IgD-negative memory B cell (primary cell): ENCODE results near the gene PUS1. TPM values are rescaled to one million over a fixed set of nuclear protein-coding genes. Genes with fewer than 3 reads are reported as not detected.

Experiments used
- H3K27ac Mint-ChIP-seq, 3 donors: one replicate each; pipeline ENCODE4 v1.8.0; 2020 to 2022; ENCODE audit warnings: mild to moderate bottlenecking in 3 of 3, mixed read lengths in 3 of 3, moderate library complexity in 1 of 3
- H3K27me3 Mint-ChIP-seq: one replicate; pipeline ENCODE4 v1.8.0; 2021; ENCODE audit warnings: mixed read lengths
- H3K36me3 Mint-ChIP-seq: one replicate; pipeline ENCODE4 v1.8.0; 2020; ENCODE audit warnings: mild to moderate bottlenecking, mixed read lengths
- H3K4me1 Mint-ChIP-seq, 3 donors: one replicate each; pipeline ENCODE4 v1.8.0; 2020 to 2022; ENCODE audit warnings: mixed read lengths in 3 of 3, mild to moderate bottlenecking in 1 of 3
- H3K4me3 Mint-ChIP-seq, 4 donors: one replicate each; pipeline ENCODE4 v1.8.0; 2020 to 2022; ENCODE audit warnings: mild to moderate bottlenecking in 4 of 4, mixed read lengths in 4 of 4, moderate library complexity in 3 of 4
- H3K9me3 Mint-ChIP-seq, 3 donors: one replicate each; pipeline ENCODE4 v1.8.0; 2020 to 2021; ENCODE audit warnings: mixed read lengths in 3 of 3, mild to moderate bottlenecking in 1 of 3
- polyA plus RNA-seq: library from polyadenylated mRNA; unstranded; fragments of 300-500 nt; fragmentation: Illumina TruSeq; gene quantifications from one replicate; pipeline ENCODE4 v1.2.3, GENCODE V29; 2021

The PUS1 gene
- polyA plus RNA-seq, 1 donor from 2014 or later, result 45.5 TPM

DNA sequence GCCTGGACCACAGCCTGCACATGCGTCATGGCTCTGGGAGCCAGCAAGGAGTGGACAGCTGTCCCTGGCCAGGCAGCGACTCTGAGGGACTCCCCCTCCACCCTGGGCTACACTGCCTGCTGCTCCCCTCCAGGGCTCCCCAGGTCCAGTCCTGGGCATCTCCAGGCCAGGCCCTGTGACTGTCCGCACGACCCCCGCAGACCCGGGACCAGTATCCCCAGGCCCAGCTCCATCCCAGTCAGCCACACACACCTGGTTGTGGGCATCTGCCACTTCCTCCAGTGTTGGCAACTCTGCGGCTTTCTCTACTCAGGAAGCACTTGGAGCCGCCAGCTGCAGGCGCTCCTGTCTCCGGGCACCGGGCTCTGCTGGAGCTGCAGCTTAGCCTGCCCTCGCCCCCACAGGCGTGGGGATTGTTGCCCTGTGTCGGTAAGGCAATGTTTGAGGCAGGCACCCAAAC, 32.2 kb upstream of the PUS1 start:
- H3K27me3 Mint-ChIP-seq, result no peaks in the 10 kb centered on the region
- H3K4me3 Mint-ChIP-seq, result peak overlapping the region in 2 of 4 donors; percentile 38 to 79
- peaks cover 2% of the 10 kb centered on the region for H3K36me3 Mint-ChIP-seq
- H3K4me1 Mint-ChIP-seq, result peaks cover 0 to 6% (median 5%) of the 10 kb centered on the region in 3 donors
- H3K9me3 Mint-ChIP-seq, result no peaks in the 10 kb centered on the region
- peak overlapping the region in 1 of 3 donors; percentile 3 for H3K27ac Mint-ChIP-seq

DNA sequence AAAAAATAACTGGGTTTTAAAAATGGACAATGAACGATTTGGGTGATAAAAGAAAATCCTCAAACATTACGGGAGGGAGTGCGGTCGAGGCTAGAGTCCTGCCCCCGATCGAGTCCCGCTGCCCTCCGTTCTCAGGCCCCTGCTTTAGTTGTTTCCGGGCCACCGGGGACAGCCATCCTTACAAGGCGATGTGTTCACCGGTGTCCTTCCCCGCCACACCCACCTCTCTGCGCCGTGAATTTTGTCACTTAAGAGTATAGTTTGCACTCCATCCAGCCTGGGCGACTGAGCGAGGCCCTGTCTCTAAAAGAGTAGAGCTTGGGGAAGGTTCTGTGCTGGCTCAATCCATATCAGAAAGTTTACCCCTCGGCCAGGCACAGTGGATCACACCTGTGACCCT, 31.8 kb upstream of the PUS1 start:
- H3K27me3 Mint-ChIP-seq, result no peaks in the 10 kb centered on the region
- H3K4me1 Mint-ChIP-seq, result peaks cover 0 to 8% (median 5%) of the 10 kb centered on the region in 3 donors
- H3K9me3 Mint-ChIP-seq, result no peaks in the 10 kb centered on the region
- peak overlapping the region in 3 of 4 donors; percentile 48 to 79 (median 70) for H3K4me3 Mint-ChIP-seq
- peak overlapping the region in 1 of 3 donors; percentile 3 for H3K27ac Mint-ChIP-seq
- peaks cover 2% of the 10 kb centered on the region for H3K36me3 Mint-ChIP-seq

DNA sequence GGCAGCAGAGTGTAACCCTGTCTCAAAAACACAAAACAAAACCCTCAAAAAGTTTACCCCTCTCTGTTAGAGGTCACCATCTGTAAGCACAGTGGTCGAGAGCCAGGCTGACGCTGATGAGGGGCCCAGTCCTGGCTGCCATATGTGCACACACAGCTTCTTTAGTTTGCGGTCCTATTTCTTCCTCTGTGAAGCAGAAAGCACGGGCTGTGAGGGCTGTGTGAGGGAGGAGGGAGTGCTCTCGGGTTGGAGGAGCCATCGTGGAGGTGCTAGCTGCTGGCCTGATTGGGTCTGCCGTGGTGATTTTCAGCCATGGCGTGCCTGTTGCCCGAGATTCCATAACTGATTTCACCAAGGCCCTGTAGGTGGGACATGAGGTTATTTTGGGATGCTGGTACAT, 31.2 kb upstream of the PUS1 start:
- H3K4me3 Mint-ChIP-seq, result peak overlapping the region; percentile 7 to 82 (median 52)

DNA sequence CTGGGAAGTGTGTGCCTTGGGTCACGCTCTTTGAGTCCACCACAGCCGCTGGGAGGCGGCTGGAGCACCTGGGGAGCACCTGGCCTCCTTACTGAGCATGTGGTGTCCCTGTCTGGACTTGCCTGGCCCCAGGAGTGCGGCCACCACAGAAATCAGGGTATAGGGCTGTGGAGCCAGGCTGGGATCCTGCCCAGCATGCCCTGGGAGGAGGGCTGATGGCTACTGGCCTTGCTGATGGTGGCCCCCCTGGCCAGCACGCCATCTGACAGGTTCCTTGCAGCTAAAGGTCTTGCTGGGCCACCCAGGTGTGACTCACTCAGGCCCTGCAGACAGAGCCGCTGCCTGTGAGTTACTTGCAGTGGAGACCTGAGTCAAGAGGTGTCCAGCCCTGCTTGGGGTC, 28.7 kb upstream of the PUS1 start:
- H3K9me3 Mint-ChIP-seq, result no peaks in the 10 kb centered on the region
- no peaks in the 10 kb centered on the region for H3K27me3 Mint-ChIP-seq
- no peak overlapping the region for H3K27ac Mint-ChIP-seq
- H3K4me3 Mint-ChIP-seq, result no peak overlapping the region
- peaks cover 0 to 8% (median 4%) of the 10 kb centered on the region in 3 donors for H3K4me1 Mint-ChIP-seq
- peaks cover 2% of the 10 kb centered on the region for H3K36me3 Mint-ChIP-seq

More for the DNA sequence above, 31.2 kb upstream of the PUS1 start:
- Mint-ChIP-seq H3K27me3 (no peaks in the 10 kb centered on the region), H3K9me3 (no peaks in the 10 kb centered on the region), H3K36me3 (peaks cover 2% of the 10 kb centered on the region), H3K27ac (no peak overlapping the region), H3K4me1 (peaks cover 0 to 8% (median 5%) of the 10 kb centered on the region in 3 donors)

DNA sequence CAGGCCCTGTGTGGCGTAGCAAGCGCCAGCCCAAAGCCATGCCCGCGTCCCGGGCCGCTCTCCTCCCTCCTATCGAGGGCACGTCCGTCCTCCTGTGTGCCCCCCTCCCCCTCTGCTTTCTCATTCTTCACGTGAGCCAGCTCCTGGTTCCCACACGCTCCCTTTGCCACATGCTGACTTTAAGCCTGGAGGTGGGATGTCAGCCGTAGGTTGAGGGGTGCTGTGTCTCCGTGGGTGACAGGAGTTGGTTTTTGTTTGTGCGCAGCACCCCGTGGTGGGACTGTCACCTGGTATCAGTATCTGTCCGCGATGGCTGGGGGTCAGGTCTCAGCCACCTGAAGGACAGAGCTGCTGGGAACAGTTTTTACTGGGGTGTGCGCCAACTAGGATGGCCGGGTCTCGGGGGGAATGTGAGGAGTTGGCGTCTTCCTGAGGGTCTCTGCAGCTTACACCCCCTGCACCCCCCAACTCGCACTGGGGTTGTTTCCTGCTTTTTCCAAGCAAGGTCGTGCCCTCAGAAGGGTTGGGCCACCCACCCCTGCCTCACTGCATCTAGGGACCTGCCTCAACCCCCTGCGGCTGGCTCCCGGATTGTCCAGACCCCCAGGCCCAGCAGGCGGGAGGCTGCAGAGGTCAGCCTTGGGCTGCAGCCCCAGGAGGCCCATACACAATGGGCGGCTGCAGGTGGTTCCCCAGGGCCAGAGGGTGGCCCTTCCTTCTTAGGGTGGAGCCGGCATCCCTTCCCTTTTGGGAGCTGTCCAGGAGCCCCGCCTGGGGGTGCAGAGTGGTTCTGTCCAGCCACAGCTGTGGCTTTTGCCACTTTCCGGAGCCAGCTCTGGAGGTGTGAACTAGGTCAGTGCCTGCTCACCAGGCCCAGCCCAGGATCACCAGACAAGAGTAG, 27.4 kb upstream of the PUS1 start:
- H3K27me3 Mint-ChIP-seq, result no peaks in the 10 kb centered on the region
- peak overlapping the region in 1 of 4 donors; percentile 73 for H3K4me3 Mint-ChIP-seq
- peaks cover 2% of the 10 kb centered on the region for H3K36me3 Mint-ChIP-seq
- no peaks in the 10 kb centered on the region for H3K9me3 Mint-ChIP-seq
- H3K4me1 Mint-ChIP-seq, result peaks cover 0 to 9% (median 2%) of the 10 kb centered on the region in 3 donors
- H3K27ac Mint-ChIP-seq, result peak overlapping the region in 1 of 3 donors; percentile 42

DNA sequence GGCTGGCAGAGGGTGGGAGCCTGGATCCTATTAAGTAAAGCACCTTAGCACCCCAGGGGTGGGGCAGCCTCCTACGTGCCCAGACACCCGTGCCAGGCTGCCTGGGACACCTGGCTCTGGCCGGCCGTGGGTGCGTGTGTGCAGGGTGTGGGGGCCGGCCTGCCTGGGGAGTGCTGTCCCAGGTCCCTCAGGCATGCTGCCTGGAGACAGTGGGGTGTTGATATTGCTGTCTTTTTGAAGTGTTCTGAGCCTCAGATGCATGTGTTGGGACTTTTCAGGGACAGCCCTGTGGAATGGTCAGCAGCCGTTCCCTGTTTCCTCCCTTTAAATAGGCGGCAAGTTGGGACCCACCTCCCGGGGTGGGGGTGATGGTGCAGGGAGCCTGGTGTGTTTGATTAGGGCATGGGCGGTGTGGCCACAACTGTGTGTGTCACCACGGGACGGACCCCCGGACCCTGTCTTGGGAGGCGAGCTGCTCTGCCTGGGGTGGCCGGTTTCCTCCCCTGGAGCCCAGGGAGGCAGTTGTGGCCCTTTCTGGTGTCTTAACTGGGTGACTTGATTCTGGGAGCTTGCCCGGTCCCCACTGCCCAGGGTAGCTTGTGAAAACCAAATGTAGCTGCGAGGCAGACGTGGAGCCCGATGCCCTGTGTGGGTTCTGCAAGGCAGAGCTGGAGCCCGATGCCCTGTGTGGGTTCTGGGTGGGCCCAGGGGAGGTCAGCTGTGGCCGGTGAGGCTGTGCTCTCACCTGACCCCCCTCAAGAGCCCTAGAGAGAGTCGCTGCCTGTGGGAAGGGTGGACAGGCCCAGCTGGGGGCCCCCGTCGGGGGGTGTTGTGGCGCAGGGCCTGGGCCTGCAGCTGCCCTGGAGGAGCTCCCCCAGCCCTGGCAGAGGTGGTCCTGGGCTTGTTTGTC, 26.5 kb upstream of the PUS1 start:
- Mint-ChIP-seq H3K27me3 (no peaks in the 10 kb centered on the region), H3K9me3 (no peaks in the 10 kb centered on the region), H3K4me3 (no peak overlapping the region), H3K36me3 (peaks cover 2% of the 10 kb centered on the region), H3K4me1 (peaks cover 0 to 7% (median 2%) of the 10 kb centered on the region in 3 donors), H3K27ac (no peak overlapping the region)

DNA sequence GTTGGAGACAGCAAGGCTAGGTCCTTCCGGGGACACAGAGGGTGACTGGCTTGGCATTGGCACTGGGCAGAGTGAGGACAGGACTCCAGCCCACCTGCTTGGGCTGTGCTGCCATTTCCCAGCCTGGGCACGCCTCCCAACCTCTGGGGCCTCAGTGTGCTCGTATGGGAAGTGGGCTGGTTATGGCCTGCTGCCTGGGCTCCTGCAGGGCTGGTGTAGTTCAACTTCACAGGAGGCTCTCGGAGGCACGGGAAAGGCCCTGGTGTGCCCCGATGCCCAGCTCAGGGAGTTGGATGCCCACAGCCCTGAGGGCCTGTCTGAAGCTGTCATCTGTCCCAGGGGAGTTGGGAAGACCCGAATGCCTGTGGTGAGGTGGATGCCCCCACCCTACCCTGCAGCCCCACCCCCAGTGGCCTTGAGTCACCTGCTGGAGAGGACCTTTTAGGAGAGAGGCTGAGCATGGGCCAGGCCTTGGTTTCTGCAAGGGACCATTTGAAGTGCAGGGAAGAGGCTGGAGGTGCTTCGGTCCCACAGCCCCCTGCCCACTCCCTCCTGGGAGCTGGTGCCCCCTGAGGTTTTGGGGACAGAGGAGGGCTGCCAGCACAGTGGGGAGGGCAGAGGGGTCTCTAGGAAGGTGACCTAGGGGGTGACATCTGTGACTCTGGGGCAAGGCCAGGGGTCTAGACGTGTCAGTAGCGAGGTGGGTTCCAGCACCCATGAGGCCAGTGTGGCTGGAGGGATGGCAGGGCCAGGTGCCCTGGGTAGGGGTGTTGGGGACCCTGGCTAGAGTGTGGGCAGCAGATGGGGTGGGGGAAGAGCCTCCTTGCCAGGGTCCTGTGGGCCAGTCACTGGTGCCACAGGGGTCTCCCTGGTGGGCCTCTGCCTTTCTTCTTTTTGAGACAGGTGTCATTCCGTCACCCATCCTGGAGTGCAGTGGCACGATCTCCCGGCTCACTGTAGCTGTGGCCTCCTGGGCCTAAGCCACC, 25.5 kb upstream of the PUS1 start:
- Mint-ChIP-seq H3K36me3 (peaks cover under 1% of the 10 kb centered on the region), H3K27ac (no peak overlapping the region), H3K9me3 (no peaks in the 10 kb centered on the region), H3K4me1 (peaks cover 0 to 7% (median 2%) of the 10 kb centered on the region in 3 donors), H3K27me3 (no peaks in the 10 kb centered on the region), H3K4me3 (no peak overlapping the region)

DNA sequence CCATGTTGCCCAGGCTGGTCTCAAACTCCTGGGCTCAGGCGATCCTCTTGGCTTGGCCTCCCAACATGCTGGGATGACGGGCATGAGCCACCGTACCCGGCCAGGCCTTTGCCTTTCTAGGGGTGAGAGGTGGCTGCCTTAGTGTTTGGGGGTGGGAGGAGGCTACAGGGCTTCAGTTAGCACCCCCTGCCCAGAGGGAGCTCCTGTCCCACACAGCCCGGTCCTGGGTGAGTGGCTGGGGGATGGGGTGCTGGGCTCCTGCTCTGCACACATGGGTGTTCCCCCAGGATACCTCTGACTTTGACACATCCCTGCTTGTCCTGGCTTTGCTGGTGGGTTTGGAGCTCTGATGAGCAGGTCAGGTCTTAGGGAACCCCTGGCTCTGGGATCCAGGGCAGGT, 24.7 kb upstream of the PUS1 start:
- Mint-ChIP-seq H3K27ac (no peak overlapping the region), H3K9me3 (no peaks in the 10 kb centered on the region), H3K36me3 (no peaks in the 10 kb centered on the region), H3K27me3 (no peaks in the 10 kb centered on the region), H3K4me1 (peaks cover 0 to 8% (median 2%) of the 10 kb centered on the region in 3 donors), H3K4me3 (no peak overlapping the region)

DNA sequence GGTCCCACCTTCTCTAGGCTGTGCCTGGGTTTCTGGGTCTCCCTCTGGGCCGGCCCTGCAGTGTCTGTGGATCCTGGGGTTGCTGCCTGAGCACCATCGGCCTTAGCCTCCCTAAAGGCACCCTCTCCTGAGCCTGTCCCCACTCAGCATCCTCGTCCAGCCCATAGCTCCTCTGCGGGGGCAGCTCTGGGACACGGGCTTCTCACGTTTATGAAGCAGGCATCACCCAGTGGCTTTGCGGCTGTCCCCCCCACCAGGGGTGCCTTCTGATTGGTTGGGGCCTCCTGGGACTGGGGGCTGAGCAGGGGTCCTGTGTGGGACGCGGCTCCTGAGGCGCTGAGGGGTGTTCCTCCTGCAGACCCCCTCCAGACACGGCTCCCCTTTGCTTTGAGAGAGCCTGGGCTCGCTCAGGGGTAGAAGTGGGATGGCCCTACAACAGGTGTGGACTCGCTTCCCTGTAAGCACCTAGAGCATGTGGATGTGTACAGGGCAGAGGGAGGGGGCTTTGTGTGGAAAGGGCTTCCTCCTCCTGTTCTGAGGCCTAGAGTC, 23.9 kb upstream of the PUS1 start:
- H3K4me1 Mint-ChIP-seq, result peaks cover 0 to 6% (median 2%) of the 10 kb centered on the region in 3 donors

DNA sequence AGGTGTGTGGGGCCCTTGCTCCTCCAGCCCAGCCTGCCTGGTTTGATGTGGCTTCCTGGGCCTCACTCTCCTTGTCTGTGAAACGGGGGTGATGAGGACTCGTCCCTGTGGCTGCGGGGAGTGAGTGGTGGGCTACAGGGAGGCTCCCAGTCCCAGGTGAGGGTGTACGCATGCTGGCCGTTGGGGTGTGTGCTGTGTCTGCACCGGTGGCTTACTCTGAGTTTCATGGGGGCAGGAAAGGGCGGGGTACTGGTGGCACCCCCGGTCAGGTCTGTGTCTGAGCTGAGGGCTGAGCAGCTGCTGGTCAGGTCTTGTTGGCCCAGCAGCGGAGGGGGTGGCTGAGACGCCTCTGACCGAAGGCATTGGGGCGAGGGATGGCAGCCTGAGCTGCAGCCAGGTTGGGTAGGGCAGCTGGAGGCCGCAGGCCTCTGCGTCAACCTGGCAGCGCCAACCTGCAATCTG, 23.4 kb upstream of the PUS1 start:
- H3K4me3 Mint-ChIP-seq, result no peak overlapping the region
- no peaks in the 10 kb centered on the region for H3K27me3 Mint-ChIP-seq
- H3K36me3 Mint-ChIP-seq, result no peaks in the 10 kb centered on the region
- peak overlapping the region in 1 of 3 donors; percentile 86 for H3K27ac Mint-ChIP-seq
- H3K9me3 Mint-ChIP-seq, result no peaks in the 10 kb centered on the region
- peaks cover 0 to 6% (median 2%) of the 10 kb centered on the region in 3 donors for H3K4me1 Mint-ChIP-seq

More for the DNA sequence above, 23.9 kb upstream of the PUS1 start:
- Mint-ChIP-seq H3K27ac (peak overlapping the region in 1 of 3 donors; percentile 86), H3K9me3 (no peaks in the 10 kb centered on the region), H3K36me3 (no peaks in the 10 kb centered on the region), H3K27me3 (no peaks in the 10 kb centered on the region), H3K4me3 (no peak overlapping the region)

DNA sequence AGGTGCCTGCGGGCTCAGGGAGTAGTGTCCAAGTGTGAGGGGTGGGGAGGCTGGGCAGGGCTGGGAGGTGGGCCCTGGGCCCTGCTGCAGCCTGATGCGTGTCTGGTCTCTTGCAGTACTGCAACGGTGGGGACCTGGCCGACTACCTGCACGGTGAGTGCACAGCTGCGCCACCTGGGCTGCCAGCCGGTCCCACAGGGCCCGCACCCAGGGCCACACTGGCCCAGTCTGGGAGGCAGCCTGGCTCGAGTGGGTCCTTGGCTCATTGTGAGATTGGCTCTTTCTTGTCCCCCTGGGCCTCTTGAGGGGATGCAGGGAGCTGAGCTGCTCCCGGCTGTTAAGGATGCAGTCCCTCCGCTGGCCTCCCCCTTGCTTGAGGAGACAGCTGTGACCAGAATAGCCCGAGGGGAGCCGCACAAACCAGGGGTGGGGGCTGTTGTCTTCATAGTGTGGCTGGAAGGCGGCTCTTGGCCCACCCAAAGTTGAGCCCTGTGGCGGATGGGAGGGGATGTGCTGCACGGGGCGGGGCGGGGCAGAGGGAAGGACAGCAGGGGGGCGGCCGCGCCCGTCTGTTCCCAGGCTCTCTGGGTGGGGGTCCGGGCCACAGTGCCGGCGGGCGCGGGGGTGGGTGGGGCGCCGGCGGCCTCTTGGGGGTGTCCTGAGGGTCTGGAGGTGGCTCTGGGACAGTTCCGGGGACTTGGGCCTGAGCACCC, 21.5 kb upstream of the PUS1 start:
- Mint-ChIP-seq H3K4me3 (no peak overlapping the region), H3K4me1 (peaks cover 0 to 3% (median 2%) of the 10 kb centered on the region in 3 donors), H3K36me3 (peaks cover 3% of the 10 kb centered on the region), H3K27ac (no peak overlapping the region), H3K9me3 (no peaks in the 10 kb centered on the region), H3K27me3 (no peaks in the 10 kb centered on the region)

DNA sequence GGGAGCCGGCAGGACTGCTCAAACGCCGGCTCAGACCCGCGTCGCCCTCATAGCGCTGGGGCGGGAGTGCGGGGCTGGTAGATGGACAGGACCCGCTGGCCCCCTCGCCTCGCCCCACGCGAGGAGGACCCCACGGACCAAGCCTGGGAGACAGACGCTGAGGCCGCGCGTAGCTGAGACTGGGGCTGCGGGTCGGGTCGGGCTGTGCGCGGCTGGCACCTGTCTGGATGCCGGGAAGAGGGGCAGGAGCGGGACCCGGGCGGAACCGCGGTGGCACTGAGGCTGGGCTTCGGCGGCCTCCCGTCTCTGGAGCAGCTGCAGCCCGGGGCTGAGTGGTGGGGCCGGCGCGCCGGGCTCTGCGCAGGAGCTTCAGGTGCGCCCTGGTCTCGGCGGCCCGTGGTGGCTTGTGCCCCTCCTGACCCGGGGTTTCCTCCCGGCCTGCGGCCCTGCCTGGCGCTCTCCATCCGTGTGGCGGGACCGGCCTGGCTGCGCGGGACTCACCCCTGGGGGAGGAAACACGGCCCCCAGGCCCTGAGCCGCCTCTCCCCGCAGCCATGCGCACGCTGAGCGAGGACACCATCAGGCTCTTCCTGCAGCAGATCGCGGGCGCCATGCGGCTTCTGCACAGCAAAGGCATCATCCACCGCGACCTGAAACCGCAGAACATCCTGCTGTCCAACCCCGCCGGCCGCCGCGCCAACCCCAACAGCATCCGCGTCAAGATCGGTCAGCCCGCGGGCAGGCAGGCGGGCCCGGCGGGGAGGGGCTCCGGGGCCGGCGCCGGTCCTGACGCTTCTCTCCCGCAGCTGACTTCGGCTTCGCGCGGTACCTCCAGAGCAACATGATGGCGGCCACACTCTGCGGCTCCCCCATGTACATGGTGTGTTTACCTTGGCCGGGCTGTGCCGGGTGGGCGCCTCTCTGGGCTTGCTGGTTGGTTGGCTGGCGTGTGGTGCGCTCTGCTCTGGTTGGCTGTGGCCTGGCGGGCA, 20.7 kb upstream of the PUS1 start:
- peaks cover 3% of the 10 kb centered on the region for H3K36me3 Mint-ChIP-seq
- no peak overlapping the region for H3K4me3 Mint-ChIP-seq
- H3K27ac Mint-ChIP-seq, result no peak overlapping the region
- H3K9me3 Mint-ChIP-seq, result no peaks in the 10 kb centered on the region
- H3K4me1 Mint-ChIP-seq, result peaks cover 0 to 3% (median 2%) of the 10 kb centered on the region in 3 donors
- no peaks in the 10 kb centered on the region for H3K27me3 Mint-ChIP-seq
